ENCODE results near the gene GRIK5. TPM values are rescaled to one million over a fixed set of nuclear protein-coding genes. Genes with fewer than 3 reads are reported as not detected.

The GRIK5 gene
- total RNA-seq, 4 donors from 2014 or later: 0.22 to 0.33 TPM; not detected in 2

DNA sequence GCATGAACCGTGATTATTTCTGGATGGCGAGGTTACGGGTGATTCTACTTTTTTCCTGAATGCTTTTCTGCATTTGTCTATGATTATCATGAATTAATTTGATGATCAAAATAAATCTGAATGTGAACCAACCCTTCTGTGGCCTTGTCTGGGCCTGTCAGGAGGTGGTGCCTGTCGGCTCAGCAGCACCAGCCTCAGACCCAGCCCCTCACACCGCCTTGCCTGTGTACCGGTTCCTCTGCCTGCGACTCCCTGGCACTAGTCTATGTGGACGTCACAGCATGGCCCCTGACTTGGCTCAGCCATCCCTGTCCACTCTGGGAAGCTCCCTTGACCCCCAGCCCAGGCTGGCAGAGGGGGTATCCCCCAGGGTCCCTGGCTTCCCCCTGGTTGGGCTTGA is 95.4 kb downstream of the GRIK5 start:
- TF ChIP-seq, protein P1, sequence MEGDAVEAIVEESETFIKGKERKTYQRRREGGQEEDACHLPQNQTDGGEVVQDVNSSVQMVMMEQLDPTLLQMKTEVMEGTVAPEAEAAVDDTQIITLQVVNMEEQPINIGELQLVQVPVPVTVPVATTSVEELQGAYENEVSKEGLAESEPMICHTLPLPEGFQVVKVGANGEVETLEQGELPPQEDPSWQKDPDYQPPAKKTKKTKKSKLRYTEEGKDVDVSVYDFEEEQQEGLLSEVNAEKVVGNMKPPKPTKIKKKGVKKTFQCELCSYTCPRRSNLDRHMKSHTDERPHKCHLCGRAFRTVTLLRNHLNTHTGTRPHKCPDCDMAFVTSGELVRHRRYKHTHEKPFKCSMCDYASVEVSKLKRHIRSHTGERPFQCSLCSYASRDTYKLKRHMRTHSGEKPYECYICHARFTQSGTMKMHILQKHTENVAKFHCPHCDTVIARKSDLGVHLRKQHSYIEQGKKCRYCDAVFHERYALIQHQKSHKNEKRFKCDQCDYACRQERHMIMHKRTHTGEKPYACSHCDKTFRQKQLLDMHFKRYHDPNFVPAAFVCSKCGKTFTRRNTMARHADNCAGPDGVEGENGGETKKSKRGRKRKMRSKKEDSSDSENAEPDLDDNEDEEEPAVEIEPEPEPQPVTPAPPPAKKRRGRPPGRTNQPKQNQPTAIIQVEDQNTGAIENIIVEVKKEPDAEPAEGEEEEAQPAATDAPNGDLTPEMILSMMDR (IDR thresholded peaks at IDR 0.05; ENCODE audit: low read depth): no peak

- TF ChIP-seq, protein P1 (IDR thresholded peaks at IDR 0.05; ENCODE audit: low read depth): no peak
Observed at GRCh38 chr19:41971363-41971762, 98.6 kb downstream of the GRIK5 start.

GRCh38 chr19:41969772-41970458 is 100.1 kb downstream of the GRIK5 start:
- TF ChIP-seq, protein P1 (IDR thresholded peaks at IDR 0.05; ENCODE audit: low read depth): no peak

GRCh38 chr19:41968751-41969595 is 101.0 kb downstream of the GRIK5 start:
- TF ChIP-seq, protein P1 (IDR thresholded peaks at IDR 0.05; ENCODE audit: low read depth): no peak

DNA sequence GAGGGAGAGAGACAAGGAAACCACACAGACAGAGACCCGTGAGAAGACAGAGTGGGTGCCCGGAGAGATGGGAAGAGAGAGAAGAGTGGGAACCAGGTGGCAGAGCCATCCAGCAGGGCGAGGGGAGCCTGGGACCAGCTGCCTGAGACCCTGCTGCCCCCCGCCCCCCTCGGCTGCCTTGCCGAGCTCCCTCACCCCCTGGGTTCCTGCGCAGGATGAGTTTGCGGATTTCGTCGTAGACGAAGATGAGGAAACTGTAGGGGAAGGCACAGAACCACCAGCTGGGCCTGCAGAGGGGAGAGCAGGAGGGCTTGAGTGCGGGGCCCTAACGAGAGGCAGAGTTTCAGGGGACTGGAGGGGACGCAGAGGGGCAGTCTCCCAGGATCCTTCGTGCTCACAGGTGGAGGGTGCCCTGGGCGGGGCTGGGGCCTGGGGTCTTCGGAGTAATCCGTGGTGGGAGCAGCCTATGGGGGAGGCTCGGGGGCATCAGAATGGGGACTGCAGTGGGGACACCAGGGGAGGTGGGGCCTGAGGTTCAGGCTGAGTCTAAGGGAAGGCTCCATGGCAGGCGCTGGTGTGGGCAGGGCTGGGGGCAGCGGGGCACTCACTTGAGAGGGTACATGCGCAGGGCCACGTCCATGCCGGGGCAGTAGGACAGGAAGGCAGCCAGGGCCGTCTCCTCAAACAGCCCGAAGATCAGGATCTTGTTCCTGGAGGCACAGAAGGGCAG is 102.8 kb downstream of the GRIK5 start:
- TF ChIP-seq, protein P1 (IDR thresholded peaks at IDR 0.05; ENCODE audit: low read depth): no peak

DNA sequence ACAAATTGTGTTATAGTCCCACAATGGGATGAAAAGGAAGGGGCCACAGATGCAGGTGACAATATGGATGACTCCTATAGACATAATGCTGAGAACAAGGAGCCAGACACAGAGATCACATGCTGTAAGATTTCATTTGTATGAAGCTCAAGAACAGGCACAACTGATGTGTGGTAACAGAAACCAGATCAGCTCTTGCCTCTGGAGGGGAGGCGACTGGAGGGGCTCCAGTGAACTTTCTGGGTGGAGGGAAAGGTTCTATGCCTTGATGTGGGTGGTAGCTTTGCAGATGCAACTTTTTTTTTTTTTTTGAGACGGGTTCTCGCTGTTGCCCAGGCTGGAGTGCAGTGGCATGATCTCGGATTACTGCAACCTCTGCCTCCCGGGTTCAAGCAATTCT is 104.9 kb downstream of the GRIK5 start:
- TF ChIP-seq, protein P1 (IDR thresholded peaks at IDR 0.05; ENCODE audit: low read depth): no peak

GRCh38 chr19:41960973-41961372 is 109.0 kb downstream of the GRIK5 start:
- TF ChIP-seq, protein P1 (IDR thresholded peaks at IDR 0.05; ENCODE audit: low read depth): no peak
